HG03280 (cell line): ENCODE results near the gene CDC25A.

ENCODE experiments used
- ATAC-seq: cut with Tn5 transposase; IDR thresholded peaks from one replicate; pipeline ENCODE4 v1.9.1; 2021; ENCODE audit warnings: mild to moderate bottlenecking, moderate library complexity; ENCODE audit not compliant: unreplicated experiment

CDC25A gene

DNA sequence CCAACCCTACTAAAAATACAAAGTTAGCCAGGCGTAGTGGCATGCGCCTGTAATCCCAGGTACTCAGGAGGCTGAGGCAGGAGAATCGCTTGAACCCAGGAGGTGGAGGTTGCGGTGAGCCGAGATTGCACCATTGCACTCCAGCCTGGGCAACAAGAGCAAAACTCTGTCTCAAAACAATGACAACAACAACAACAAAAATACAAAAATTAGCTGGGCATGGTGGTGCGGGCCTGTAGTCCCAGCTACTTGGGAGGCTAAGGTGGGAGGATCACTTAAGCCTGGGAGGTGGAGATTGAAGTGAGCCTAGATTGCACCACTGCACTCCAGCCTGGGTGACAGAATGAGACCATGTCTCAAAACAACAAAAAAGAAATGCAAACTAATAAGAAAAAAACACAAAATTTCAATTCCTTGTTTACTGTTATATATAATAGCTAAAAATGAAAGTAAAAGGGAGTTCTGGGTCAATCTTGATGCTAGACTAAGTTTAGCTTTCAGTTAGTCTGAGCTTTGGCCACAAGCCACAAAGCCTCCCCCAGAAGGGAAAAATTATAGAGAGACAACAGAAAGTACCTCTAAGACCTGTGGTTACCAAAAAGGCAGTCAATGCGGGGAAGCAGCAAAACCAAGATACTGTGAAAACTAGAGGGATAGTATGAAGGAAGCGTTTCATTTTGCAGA, 76.0 kb downstream of the CDC25A start:
- ATAC-seq: peak; percentile 85

DNA sequence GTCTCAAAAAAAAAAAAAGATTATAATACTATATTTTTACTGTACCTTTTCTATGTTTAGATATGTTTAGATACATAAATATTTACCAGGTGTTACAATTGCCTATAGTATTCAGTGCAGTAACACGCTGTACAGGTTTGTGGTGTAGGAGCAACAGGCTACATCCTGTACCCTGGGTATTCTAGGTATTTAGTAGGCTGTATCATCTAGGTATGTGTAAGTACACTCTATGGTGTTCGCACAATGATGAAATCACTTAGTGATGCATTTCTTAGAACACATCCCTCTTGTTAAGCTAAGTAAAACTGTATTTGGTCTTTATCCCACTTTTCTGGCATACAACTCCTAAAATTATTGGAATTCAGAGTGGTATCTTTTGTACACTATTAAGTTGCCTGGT, 77.8 kb downstream of the CDC25A start:
- ATAC-seq: no peak

DNA sequence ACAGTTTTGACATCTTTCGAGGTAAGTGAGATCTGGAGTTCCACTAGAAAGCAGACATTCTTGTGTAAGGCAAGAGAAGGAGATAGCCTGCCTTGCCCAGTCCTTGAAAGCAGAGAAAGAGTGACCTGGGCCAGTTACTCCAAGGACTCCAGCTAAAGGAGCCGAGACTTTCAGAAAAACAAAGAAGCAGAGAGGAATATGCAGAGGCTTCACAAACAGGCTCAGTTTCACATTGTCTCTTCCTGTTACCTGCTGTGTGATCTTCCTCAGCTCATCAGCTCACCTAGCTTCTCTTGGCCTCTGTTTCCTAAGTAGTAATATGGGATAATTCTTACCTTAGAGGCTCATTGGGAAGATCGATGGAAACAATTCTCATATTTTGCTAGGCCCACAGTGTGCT, 81.0 kb downstream of the CDC25A start:
- no peak for ATAC-seq
